ENCODE measurements around the gene KRTAP1-5.
"Not testable (repeated sequence)": the region's sequence is repeated elsewhere in the genome, so short reads cannot be mapped to it uniquely, and the experiment has no call there.

KRTAP1-5 gene

DNA sequence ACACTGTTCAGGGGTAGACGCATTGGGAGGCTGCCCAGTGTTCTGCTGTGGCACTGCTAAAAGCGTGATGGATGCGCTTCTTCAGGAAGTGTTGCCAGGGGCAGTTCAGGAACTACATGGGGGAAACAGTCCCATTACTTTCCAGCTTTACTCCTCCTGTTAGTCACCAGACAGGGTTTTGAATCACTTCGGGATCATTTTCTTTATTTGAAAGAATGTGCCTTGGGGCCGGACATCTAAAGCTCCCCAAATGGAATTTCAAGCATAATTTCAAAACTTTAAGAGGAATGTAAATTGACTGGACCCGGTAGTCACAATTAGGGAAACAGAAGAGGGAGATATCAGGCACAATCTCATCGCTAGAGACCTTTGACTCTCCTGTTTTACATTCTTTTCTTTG is 21.4 kb upstream of the KRTAP1-5 start:
- peak; percentile 71 for DNase-seq (ENCODE audit: low read depth, low spot score)

DNA sequence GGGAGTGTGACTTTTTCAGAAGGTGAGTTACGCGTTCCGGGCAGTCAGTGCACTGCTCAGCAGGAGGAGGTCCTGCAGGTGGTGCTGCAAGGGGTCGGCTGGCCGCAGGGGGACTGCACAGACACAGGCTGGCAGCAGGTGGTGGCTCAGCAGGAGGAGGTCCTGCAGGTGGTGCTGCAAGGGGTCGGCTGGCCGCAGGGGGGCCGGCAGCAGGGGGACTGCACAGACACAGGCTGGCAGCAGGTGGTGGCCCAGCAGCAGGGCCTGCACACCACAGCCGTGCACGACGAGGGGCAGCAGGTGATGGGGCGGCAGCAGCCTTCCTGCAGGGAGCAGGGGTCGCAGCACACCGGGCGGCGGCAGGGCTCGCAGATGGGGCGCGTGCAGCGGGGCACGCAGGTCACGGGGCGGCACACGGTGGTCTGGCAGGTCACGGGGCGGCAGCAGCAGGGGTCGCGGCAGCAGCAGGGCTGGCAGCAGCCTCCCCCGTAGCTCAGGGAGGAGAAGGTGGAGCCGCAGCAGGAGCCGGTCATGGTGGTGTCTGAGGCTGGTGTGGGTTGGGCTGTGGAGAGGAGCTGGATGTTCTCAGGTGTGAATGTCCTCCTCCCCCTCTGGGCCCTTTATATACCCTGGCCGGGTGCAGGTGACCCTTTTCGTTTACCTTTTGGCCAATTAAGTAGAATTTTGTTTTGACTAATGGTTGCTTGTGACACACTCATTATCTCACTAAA is 19.9 kb upstream of the KRTAP1-5 start, which contains the start of gene KRTAP2-1:
KRTAP2-1 (minus strand) TSS at position 582 of the 731 bp plus-strand sequence; CDS start at position 533, 49 bp downstream.
- not testable (repeated sequence) for DNase-seq (ENCODE audit: low read depth, low spot score)

DNA sequence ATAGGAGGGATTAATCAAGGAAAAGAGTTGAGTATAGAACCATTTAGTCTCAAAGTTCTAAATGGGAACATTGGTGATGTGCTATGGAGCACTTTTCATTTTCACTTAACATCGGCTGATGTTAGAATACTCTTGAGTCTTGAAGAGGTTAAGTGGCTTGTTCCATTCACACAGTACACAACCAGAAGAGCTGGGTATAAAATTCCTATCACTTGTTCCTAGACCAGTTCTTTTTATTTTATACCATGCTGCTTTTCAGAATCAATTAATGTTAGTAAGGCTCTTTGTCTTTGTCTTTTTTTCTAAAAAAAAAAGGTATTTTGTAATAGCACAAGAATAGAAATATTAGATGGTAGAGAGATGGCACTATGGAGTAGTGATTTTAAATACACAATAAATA is 15.9 kb upstream of the KRTAP1-5 start:
- DNase-seq (ENCODE audit: low read depth, low spot score), result no peak

DNA sequence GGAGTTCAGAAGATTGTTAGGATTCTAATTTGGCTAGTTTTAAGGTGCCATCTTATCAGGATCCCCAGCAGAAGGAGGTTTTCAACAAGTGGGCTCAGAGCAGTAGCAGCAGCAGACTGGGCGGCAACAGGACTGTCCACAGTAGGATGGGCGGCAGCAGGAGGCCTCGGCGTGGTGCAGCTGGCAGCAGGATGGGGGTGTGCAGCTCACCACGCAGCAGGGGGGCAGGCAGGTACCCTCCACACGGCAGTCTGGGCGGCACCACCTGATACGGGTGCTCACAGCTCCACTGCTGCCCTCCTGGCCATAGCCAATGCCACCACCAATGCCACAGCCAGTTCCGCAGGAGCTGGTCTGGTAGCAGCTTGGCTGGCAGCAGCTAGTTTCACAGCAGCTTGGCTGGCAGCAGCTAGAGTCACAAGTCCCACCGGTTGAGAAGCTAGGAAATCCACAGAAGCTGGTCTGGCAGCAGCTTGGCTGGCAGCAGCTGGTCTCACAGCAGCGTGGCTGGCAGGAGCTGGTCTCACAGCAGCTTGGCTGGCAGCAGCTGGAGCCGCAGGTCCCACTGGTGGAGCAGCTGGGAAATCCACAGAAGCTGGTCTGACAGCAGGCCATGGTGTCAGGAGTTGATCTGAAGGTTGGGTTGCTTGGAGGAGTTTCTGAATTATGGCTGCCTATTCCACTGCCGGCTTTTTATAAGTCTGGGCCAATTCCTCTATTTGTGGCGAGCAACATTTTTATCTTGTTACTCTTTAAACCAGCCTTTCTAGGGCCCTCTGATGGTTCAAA is 14.0 kb upstream of the KRTAP1-5 start, which contains the start of gene KRTAP1-1:
KRTAP1-1 (minus strand) TSS at position 668 of the 789 bp plus-strand sequence; CDS start at position 615, 53 bp downstream.
- not testable (repeated sequence) for DNase-seq (ENCODE audit: low read depth, low spot score)

GRCh38 chr17:41037853-41038350 is 10.9 kb upstream of the KRTAP1-5 start:
- no peak for DNase-seq (ENCODE audit: low read depth, low spot score)

DNA sequence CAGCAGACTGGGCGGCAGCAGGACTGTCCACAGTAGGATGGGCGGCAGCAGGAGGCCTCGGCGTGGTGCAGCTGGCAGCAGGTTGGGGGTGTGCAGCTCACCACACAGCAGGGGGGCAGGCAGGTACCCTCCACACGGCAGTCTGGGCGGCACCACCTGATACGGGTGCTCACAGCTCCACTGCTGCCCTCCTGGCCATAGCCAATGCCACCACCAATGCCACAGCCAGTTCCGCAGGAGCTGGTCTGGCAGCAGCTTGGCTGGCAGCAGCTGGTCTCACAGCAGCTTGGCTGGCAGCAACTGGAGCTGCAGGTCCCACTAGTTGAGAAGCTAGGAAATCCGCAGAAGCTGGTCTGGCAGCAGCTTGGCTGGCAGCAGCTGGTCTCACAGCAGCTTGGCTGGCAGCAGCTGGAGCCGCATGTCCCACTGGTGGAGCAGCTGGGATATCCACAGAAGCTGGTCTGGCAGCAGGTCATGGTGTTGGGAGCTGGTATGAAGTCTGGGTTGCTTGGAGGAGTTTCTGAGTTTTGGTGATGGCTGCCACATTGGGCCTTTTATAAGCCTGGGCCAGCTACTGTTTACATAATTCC is 7.4 kb upstream of the KRTAP1-5 start, which contains the start of gene KRTAP1-3:
KRTAP1-3 (minus strand) TSS at position 529 of the 590 bp plus-strand sequence; CDS start at position 476, 53 bp downstream.
- DNase-seq (ENCODE audit: low read depth, low spot score), result not testable (repeated sequence)

DNA sequence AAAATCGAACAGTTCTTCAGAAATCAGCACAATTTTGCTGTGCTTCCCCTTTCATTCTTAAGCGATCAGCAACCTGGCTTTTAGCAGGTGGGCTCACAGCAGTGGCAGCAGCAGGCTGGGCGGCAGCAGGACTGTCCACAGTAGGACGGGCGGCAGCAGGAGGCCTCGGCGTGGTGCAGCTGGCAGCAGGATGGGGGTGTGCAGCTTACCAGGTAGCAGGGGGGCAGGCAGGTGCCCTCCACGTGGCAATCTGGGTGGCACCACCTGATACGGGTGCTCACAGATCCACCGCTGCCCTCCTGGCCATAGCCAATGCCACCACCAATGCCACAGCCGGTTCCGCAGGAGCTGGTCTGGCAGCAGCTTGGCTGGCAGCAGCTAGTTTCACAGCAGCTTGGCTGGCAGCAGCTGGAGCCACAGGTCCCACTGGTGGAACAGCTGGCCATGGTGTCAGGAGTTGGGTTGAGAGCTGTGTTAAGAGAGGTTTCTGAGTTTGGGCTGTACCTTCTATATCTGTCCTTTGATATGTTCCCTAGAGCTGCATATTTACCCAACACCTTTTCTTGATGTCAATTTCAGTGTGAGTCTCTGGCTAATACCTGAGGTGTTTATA is 2.7 kb upstream of the KRTAP1-5 start, which contains the start of gene KRTAP1-4:
KRTAP1-4 (minus strand) TSS at position 563 of the 613 bp plus-strand sequence; CDS start at position 446, 117 bp downstream.
- no peak for DNase-seq (ENCODE audit: low read depth, low spot score)

GRCh38 chr17:41024697-41025096 is 2.3 kb downstream of the KRTAP1-5 start:
- DNase-seq (ENCODE audit: low read depth, low spot score), result no peak

DNA sequence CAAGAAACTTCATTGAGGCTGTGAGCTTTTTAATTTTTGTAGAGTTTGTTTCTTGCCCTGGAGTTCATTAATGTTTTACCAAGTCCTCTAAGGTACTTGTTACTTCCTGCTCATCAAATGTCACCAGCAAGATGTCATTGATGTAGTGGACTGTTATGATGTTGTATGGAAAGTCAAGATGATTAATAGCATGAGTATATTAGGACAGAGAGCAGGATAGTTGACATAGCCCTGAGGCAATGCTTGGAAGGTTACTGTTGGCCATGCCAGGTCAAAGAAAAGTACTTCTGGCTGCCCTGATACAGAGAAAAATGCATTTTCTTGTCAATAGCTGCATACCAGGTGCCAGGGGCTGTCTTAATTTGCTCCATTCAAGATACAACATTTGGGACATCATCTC is 6.7 kb downstream of the KRTAP1-5 start:
- DNase-seq (ENCODE audit: low read depth, low spot score), result no peak

DNA sequence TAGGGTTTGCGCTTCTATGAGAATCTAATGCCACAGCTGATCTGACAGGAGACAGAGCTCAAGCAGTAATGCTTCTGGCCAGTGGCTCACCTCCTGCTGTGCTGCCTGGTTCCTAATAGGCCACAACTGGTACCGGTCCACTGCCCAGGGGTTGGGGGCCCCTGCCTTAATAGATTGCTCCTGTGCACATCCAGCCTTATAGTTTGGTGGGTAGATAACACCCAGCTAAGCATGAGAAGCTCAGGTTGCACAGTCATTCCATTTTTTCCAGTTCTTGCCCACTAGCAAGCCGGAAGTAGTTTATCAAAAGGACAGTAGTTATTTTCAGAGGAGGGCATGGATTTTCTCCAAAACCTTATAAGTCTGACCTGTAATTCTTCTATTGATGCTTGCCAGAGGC is 7.6 kb downstream of the KRTAP1-5 start:
- DNase-seq (ENCODE audit: low read depth, low spot score), result no peak

DNA sequence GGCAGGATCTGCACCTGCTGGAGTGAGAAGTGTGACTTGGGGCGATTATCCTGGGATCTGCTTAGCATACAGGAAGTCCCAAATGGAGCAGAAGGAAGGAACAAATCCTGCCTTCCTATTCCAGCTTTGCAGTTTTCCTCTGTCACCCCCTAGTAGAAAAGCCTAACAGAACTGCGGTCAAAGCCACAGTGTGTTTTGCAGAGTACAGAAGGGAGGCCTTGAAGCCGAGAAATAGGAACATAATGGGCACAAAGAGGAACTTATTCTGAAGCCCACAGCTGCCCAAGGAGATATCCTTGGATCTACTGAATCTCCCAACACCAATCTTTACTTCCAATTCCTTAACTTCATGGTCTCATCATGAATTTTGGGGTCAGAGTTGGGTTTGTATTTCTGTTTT is 8.5 kb downstream of the KRTAP1-5 start:
- no peak for DNase-seq (ENCODE audit: low read depth, low spot score)

- DNase-seq (ENCODE audit: low read depth, low spot score), result no peak
Observed at GRCh38 chr17:41016578-41017215, 10.3 kb downstream of the KRTAP1-5 start.

DNA sequence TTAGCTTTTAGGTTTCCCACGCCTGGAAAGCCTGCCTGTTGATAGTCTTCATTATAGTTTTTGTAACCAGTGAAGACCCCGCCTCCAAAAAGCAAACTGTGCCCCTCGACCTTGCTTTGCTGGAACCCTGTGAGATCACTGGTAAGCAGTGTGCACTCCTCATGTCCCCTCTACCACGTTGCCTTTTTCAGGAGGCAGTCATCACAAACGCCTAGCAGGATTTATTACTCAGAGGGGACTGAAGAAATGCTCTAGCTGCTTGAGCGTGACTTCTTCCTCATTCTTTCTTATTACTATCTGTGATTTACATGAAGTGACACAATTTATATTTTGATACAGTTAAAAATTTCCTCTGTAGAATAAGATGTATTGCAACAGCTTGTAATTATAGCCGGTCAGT is 11.6 kb downstream of the KRTAP1-5 start:
- DNase-seq (ENCODE audit: low read depth, low spot score), result no peak

- DNase-seq (ENCODE audit: low read depth, low spot score), result no peak
Observed at GRCh38 chr17:41013606-41014005, 13.4 kb downstream of the KRTAP1-5 start.

DNA sequence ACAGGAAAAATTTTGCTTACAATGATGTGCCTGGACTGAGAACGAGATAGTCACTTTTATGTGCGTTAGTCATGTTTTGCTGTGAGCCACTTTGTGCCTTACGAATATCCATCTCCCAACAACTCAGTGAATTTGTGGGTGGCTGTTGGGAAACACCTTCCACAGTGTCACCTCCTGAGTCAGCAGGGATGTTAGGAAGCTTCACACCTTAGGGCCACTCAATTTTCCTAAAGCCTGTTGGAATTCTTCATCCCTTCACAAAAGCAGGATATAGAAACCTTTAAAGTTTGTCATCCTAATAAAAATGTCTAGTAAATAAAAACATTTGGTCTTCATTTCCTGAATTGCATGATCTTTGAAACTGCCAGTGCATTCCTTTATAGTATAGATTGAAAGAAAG is 13.8 kb downstream of the KRTAP1-5 start:
- no peak for DNase-seq (ENCODE audit: low read depth, low spot score)

- no peak for DNase-seq (ENCODE audit: low read depth, low spot score)
Observed at GRCh38 chr17:41012326-41013120, 14.5 kb downstream of the KRTAP1-5 start.

- DNase-seq (ENCODE audit: low read depth, low spot score), result no peak
Observed at GRCh38 chr17:41010441-41010840, 16.6 kb downstream of the KRTAP1-5 start.

- DNase-seq (ENCODE audit: low read depth, low spot score), result no peak
Observed at GRCh38 chr17:41009936-41010335, 17.1 kb downstream of the KRTAP1-5 start.

DNA sequence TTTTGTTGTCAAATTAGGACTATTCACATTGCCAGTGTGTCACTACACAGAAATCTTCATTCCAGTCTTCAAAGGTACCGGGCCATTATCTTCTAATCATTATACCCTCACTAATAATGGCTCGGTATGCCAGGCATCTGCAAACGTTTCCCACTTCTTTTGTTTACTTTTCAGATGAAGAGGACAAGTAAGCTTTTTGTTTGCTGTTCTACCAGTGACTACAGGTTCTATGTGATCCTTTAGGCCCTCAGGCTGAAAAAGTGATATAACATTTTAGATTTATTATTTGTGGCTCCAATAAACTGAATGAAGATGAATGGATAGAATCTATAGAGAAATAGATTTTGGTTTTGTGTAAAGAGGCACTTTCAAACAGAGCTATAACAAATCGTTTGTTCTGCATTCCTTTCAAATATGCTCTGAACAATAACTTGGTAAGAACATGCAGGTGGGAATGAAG is 17.7 kb downstream of the KRTAP1-5 start:
- peak; percentile 11 for DNase-seq (ENCODE audit: low read depth, low spot score)

- DNase-seq (ENCODE audit: low read depth, low spot score), result peak; percentile 16
Observed at GRCh38 chr17:41008811-41009210, 18.2 kb downstream of the KRTAP1-5 start, which contains the start of gene KRTAP3-1. Gene KRTAP3-1, minus strand, starts transcription at chr17:41009128. Its CDS starts 54 bp downstream, at chr17:41009074.

Data from ELF-1 (cell line).